Neural cell (in vitro differentiated cells): ENCODE measurements around the gene ITIH4. TPM values are rescaled to one million over a fixed set of nuclear protein-coding genes. Genes with fewer than 3 reads are reported as not detected.

ENCODE experiments used
- H2AFZ ChIP-seq: fragments of 200-600, 300-800 bp; sonication (generic), shearing (Covaris generic); 2 replicates; pipeline ENCODE4 v1.6.0; 2014; ENCODE audit warnings: low read depth, mild to moderate bottlenecking, antibody characterized with exemption, low read length, moderate library complexity
- H3F3A ChIP-seq: fragments of 200-600 bp; shearing (Covaris generic); 2 replicates; pipeline ENCODE4 v1.6.1; 2016; ENCODE audit warnings: mild to moderate bottlenecking, moderate library complexity, mixed read lengths, antibody characterized with exemption, low read length; ENCODE audit not compliant: insufficient read depth, poor library complexity, severe bottlenecking
- H3K27ac ChIP-seq: fragments of 200-600, 300-800 bp; sonication (generic), shearing (Covaris generic); 2 replicates; pipeline ENCODE4 v1.5.1; 2014; ENCODE audit warnings: mild to moderate bottlenecking, low read length, moderate library complexity
- H3K27me3 ChIP-seq: fragments of 300-800, 200-600 bp; sonication (generic), shearing (Covaris generic); 2 replicates; pipeline ENCODE4 v1.6.0; 2014; ENCODE audit warnings: mild to moderate bottlenecking, low read depth, low read length, moderate library complexity; ENCODE audit not compliant: insufficient read depth
- H3K36me3 ChIP-seq: fragments of 300-800, 200-600 bp; sonication (generic), shearing (Covaris generic); 2 replicates; pipeline ENCODE4 v1.5.1; 2014; ENCODE audit warnings: mild to moderate bottlenecking, antibody characterized with exemption, low read length, moderate library complexity; ENCODE audit not compliant: insufficient read depth
- H3K4me2 ChIP-seq: fragments of 300-800, 200-600 bp; sonication (generic), shearing (Covaris generic); 2 replicates; pipeline ENCODE4 v1.6.0; 2014; ENCODE audit warnings: mild to moderate bottlenecking, low read length
- H3K4me3 ChIP-seq: fragments of 300-800, 200-600 bp; sonication (generic), shearing (Covaris generic); 2 replicates; pipeline ENCODE4 v1.5.1; 2014; ENCODE audit warnings: mild to moderate bottlenecking, low read length, moderate library complexity
- H3K79me2 ChIP-seq: fragments of 200-600 bp; shearing (Covaris generic); replicated peaks from 2 replicates; pipeline ENCODE4 v1.6.0; 2014; ENCODE audit warnings: mild to moderate bottlenecking, low read length, moderate library complexity; ENCODE audit not compliant: insufficient read depth
- H3K9ac ChIP-seq: fragments of 300-800, 200-600 bp; sonication (generic), shearing (Covaris generic); 2 replicates; pipeline ENCODE4 v1.6.1; 2016; ENCODE audit warnings: mild to moderate bottlenecking, low read length, mixed read lengths
- H3K9me2 ChIP-seq: fragments of 200-600 bp; shearing (Covaris generic); 2 replicates; pipeline ENCODE4 v1.6.1; 2016; ENCODE audit warnings: mild to moderate bottlenecking, low read length, mixed read lengths; ENCODE audit not compliant: insufficient read depth
- H3K9me3 ChIP-seq: fragments of 200-600, 300-800 bp; sonication (generic), shearing (Covaris generic); 2 replicates; pipeline ENCODE4 v1.6.1; 2016; ENCODE audit warnings: mild to moderate bottlenecking, mixed run types, low read length, moderate library complexity, mixed read lengths
- H4K20me1 ChIP-seq: fragments of 200-600 bp; shearing (Covaris generic); 2 replicates; pipeline ENCODE4 v1.6.1; 2016; ENCODE audit warnings: mild to moderate bottlenecking, mixed run types; ENCODE audit not compliant: insufficient read depth
- CTCF ChIP-seq: fragments of 450-650 bp; IDR thresholded peaks from 2 replicates; pipeline ENCODE4 v1.5.1; 2014; ENCODE audit warnings: antibody characterized with exemption, mild to moderate bottlenecking, moderate library complexity; ENCODE audit not compliant: poor library complexity, severe bottlenecking
- EP300 ChIP-seq: fragments of 450-650 bp; conservative IDR thresholded peaks from 2 replicates; pipeline ENCODE4 v1.6.1; 2014; ENCODE audit warnings: antibody characterized with exemption, mild to moderate bottlenecking, moderate library complexity; ENCODE audit not compliant: poor library complexity, severe bottlenecking
- EZH2 ChIP-seq: fragments of 200-600, 300-800 bp; shearing (Covaris generic), sonication (generic); IDR thresholded peaks from 2 replicates; pipeline ENCODE4 v1.6.1; 2014; ENCODE audit warnings: antibody characterized with exemption, low read length, borderline replicate concordance, mild to moderate bottlenecking; ENCODE audit not compliant: insufficient read depth, poor library complexity, severe bottlenecking
- MXI1 ChIP-seq: fragments of 450-650 bp; conservative IDR thresholded peaks from 2 replicates; pipeline ENCODE4 v1.6.1; 2014; ENCODE audit warnings: antibody characterized with exemption, mild to moderate bottlenecking; ENCODE audit not compliant: poor library complexity, severe bottlenecking
- POLR2AphosphoS5 ChIP-seq: IDR thresholded peaks from 2 replicates; pipeline ENCODE4 v1.6.1; 2012
- RAD21 ChIP-seq: fragments of 450-650 bp; conservative IDR thresholded peaks from 2 replicates; pipeline ENCODE4 v1.6.1; 2014; ENCODE audit warnings: antibody characterized with exemption, mild to moderate bottlenecking, moderate library complexity
- SMC3 ChIP-seq: fragments of 450-650 bp; conservative IDR thresholded peaks from 2 replicates; pipeline ENCODE4 v1.6.1; 2014; ENCODE audit warnings: antibody characterized with exemption, mild to moderate bottlenecking, moderate library complexity; ENCODE audit not compliant: poor library complexity
- TAF1 ChIP-seq: IDR thresholded peaks from 2 replicates; pipeline ENCODE4 v1.6.1; 2012; ENCODE audit warnings: low read depth
- polyA plus RNA-seq: library from polyadenylated mRNA; depleted of rRNA; stranded (reverse); fragments of >200 nt; gene quantifications from 2 replicates; pipeline ENCODE4 v1.2.3, GENCODE V29; 2014
- TF ChIP-seq, protein P1 (sequence below): IDR thresholded peaks from 2 replicates; pipeline ENCODE4 v1.6.1; 2012; ENCODE audit warnings: borderline replicate concordance

Gene ITIH4
- polyA plus RNA-seq, 1 donor from 2014 or later = 16.3 TPM

DNA sequence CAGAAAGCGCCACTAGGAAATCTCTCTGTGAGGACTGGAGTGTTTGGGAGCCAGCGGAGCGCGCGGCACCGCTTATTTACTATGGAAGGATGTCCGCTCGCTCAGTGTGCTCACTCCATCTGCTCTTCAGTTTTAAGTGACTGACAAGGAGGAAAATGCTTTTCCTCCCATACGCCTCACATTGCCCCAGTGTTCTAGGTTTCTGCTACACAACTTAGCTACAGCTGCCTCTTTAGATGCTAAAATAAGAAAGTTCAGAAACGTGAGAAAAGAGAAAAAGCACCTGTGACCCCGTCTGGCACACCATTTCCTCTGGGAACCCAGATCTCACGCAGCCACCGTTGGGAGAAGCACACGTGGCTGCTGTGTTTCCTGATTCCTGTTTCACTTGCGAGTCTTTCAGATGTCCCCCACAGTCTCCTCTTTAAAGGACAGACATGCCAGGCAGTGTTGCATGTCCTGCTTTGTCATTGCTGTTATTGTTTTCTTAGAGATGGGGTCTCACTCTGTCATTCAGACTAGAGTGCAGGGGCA is 16.0 kb upstream of the ITIH4 start:
- no peaks in the 10 kb centered on the region for H3K79me2 ChIP-seq
- H3K9me2 ChIP-seq = no peaks in the 10 kb centered on the region
- TF ChIP-seq POLR2AphosphoS5 = no peak
- TF ChIP-seq CTCF = no peak
- no peak for TF ChIP-seq SMC3
- TF ChIP-seq, protein P1, sequence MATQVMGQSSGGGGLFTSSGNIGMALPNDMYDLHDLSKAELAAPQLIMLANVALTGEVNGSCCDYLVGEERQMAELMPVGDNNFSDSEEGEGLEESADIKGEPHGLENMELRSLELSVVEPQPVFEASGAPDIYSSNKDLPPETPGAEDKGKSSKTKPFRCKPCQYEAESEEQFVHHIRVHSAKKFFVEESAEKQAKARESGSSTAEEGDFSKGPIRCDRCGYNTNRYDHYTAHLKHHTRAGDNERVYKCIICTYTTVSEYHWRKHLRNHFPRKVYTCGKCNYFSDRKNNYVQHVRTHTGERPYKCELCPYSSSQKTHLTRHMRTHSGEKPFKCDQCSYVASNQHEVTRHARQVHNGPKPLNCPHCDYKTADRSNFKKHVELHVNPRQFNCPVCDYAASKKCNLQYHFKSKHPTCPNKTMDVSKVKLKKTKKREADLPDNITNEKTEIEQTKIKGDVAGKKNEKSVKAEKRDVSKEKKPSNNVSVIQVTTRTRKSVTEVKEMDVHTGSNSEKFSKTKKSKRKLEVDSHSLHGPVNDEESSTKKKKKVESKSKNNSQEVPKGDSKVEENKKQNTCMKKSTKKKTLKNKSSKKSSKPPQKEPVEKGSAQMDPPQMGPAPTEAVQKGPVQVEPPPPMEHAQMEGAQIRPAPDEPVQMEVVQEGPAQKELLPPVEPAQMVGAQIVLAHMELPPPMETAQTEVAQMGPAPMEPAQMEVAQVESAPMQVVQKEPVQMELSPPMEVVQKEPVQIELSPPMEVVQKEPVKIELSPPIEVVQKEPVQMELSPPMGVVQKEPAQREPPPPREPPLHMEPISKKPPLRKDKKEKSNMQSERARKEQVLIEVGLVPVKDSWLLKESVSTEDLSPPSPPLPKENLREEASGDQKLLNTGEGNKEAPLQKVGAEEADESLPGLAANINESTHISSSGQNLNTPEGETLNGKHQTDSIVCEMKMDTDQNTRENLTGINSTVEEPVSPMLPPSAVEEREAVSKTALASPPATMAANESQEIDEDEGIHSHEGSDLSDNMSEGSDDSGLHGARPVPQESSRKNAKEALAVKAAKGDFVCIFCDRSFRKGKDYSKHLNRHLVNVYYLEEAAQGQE = no peak
- TF ChIP-seq EZH2 = no peak
- no peak for TF ChIP-seq TAF1
- TF ChIP-seq RAD21 = no peak
- TF ChIP-seq MXI1 = no peak
- no peak for TF ChIP-seq EP300
- no peak overlapping the region for H3K4me2 ChIP-seq
- H2AFZ ChIP-seq = no peak overlapping the region
- no peaks in the 10 kb centered on the region for H3K36me3 ChIP-seq
- no peak overlapping the region for H3K9ac ChIP-seq
- H3K27ac ChIP-seq = no peak overlapping the region
- no peaks in the 10 kb centered on the region for H4K20me1 ChIP-seq
- no peaks in the 10 kb centered on the region for H3K27me3 ChIP-seq
- no peaks in the 10 kb centered on the region for H3F3A ChIP-seq
- no peak overlapping the region for H3K4me3 ChIP-seq
- H3K9me3 ChIP-seq = no peaks in the 10 kb centered on the region

GRCh38 chr3:52845691-52846431 is 15.4 kb upstream of the ITIH4 start:
- Histone ChIP-seq H3K4me3 (no peak overlapping the region), H4K20me1 (no peaks in the 10 kb centered on the region), H3K4me2 (no peak overlapping the region), H3K9ac (no peak overlapping the region), H3K27me3 (no peaks in the 10 kb centered on the region), H3F3A (no peaks in the 10 kb centered on the region), H2AFZ (no peak overlapping the region), H3K27ac (no peak overlapping the region), H3K9me2 (no peaks in the 10 kb centered on the region), H3K79me2 (no peaks in the 10 kb centered on the region), H3K36me3 (no peaks in the 10 kb centered on the region), H3K9me3 (no peaks in the 10 kb centered on the region)
- TF ChIP-seq EZH2 (no peak), EP300 (no peak), RAD21 (no peak), POLR2AphosphoS5 (no peak), SMC3 (no peak), CTCF (no peak)
- TF ChIP-seq, protein P1 = no peak
